Neural crest cell (in vitro differentiated cells): ENCODE measurements around the gene SMAD3. TPM values are rescaled to one million over a fixed set of nuclear protein-coding genes. Genes with fewer than 3 reads are reported as not detected.

Experiments used
- DNase-seq: peaks from one replicate; pipeline ENCODE4 v3.0.0; 2021; ENCODE audit warnings: low read depth, mixed read lengths, low spot score
- H3K27ac Mint-ChIP-seq: one replicate; pipeline ENCODE4 v1.8.0; 2021; ENCODE audit warnings: mild to moderate bottlenecking, mixed read lengths; ENCODE audit not compliant: unreplicated experiment
- H3K27me3 Mint-ChIP-seq: 2 replicates; pipeline ENCODE4 v1.8.0; 2021; ENCODE audit warnings: low read depth, mild to moderate bottlenecking, mixed read lengths
- H3K36me3 Mint-ChIP-seq: 2 replicates; pipeline ENCODE4 v1.8.0; 2021; ENCODE audit warnings: low read depth, mild to moderate bottlenecking, mixed read lengths
- H3K4me1 Mint-ChIP-seq: 2 replicates; pipeline ENCODE4 v1.8.0; 2021; ENCODE audit warnings: mixed read lengths
- H3K4me3 Mint-ChIP-seq: one replicate; pipeline ENCODE4 v1.8.0; 2021; ENCODE audit warnings: mild to moderate bottlenecking, mixed read lengths
- H3K9me3 Mint-ChIP-seq: 2 replicates; pipeline ENCODE4 v1.8.0; 2021; ENCODE audit warnings: mixed read lengths
- CTCF ChIP-seq: fragments of 200-600 bp; sonication (generic); conservative IDR thresholded peaks from 2 replicates; pipeline ENCODE4 v1.5.0; 2021; ENCODE audit warnings: antibody characterized with exemption, mild to moderate bottlenecking
- total RNA-seq: library from RNA; stranded (reverse); gene quantifications from 2 replicates; pipeline ENCODE4 v1.2.1, GENCODE V29; 2021

The SMAD3 gene
- total RNA-seq, 1 donor from 2014 or later, result 39.5 TPM

- no peaks in the 10 kb centered on the region for H3K9me3 Mint-ChIP-seq
- no peaks in the 10 kb centered on the region for H3K27me3 Mint-ChIP-seq
- H3K4me1 Mint-ChIP-seq, result peaks cover 39% of the 10 kb centered on the region
- H3K27ac Mint-ChIP-seq, result no peak overlapping the region
- H3K4me3 Mint-ChIP-seq, result no peak overlapping the region
- TF ChIP-seq CTCF, result no peak
- no peak for DNase-seq
- no peaks in the 10 kb centered on the region for H3K36me3 Mint-ChIP-seq
These were observed 65.5 kb downstream of the SMAD3 start for GRCh38 chr15:67130673-67131601.

GRCh38 chr15:67132276-67132675 is 66.9 kb downstream of the SMAD3 start:
- Mint-ChIP-seq H3K9me3 (no peaks in the 10 kb centered on the region), H3K27me3 (no peaks in the 10 kb centered on the region), H3K36me3 (no peaks in the 10 kb centered on the region), H3K4me1 (peaks cover 47% of the 10 kb centered on the region), H3K27ac (no peak overlapping the region), H3K4me3 (no peak overlapping the region)
- no peak for TF ChIP-seq CTCF
- DNase-seq, result no peak

GRCh38 chr15:67133026-67133425 is 67.6 kb downstream of the SMAD3 start:
- no peak for TF ChIP-seq CTCF
- Mint-ChIP-seq H3K4me3 (no peak overlapping the region), H3K9me3 (no peaks in the 10 kb centered on the region), H3K4me1 (peaks cover 55% of the 10 kb centered on the region), H3K27ac (peak overlapping the region; percentile 54), H3K27me3 (no peaks in the 10 kb centered on the region), H3K36me3 (no peaks in the 10 kb centered on the region)
- DNase-seq, result no peak

- Mint-ChIP-seq H3K4me1 (peaks cover 59% of the 10 kb centered on the region), H3K27ac (no peak overlapping the region)
- no peak for TF ChIP-seq CTCF
These were observed 68.3 kb downstream of the SMAD3 start for GRCh38 chr15:67133738-67134066.

GRCh38 chr15:67134067-67134838 is 68.9 kb downstream of the SMAD3 start:
- no peaks in the 10 kb centered on the region for H3K36me3 Mint-ChIP-seq
- H3K4me1 Mint-ChIP-seq, result peaks cover 64% of the 10 kb centered on the region
- no peaks in the 10 kb centered on the region for H3K27me3 Mint-ChIP-seq
- no peak for DNase-seq
- H3K27ac Mint-ChIP-seq, result peak overlapping the region; percentile 39
- H3K9me3 Mint-ChIP-seq, result no peaks in the 10 kb centered on the region
- no peak for TF ChIP-seq CTCF
- H3K4me3 Mint-ChIP-seq, result no peak overlapping the region

More at GRCh38 chr15:67133738-67134066, 68.3 kb downstream of the SMAD3 start:
- H3K9me3 Mint-ChIP-seq, result no peaks in the 10 kb centered on the region
- DNase-seq, result no peak
- no peaks in the 10 kb centered on the region for H3K27me3 Mint-ChIP-seq
- H3K36me3 Mint-ChIP-seq, result no peaks in the 10 kb centered on the region
- no peak overlapping the region for H3K4me3 Mint-ChIP-seq
